Measurements from ENCODE around the gene CPD.
"Not testable (repeated sequence)": the region's sequence is repeated elsewhere in the genome, so short reads cannot be mapped to it uniquely, and the experiment has no call there.

The CPD gene

DNA sequence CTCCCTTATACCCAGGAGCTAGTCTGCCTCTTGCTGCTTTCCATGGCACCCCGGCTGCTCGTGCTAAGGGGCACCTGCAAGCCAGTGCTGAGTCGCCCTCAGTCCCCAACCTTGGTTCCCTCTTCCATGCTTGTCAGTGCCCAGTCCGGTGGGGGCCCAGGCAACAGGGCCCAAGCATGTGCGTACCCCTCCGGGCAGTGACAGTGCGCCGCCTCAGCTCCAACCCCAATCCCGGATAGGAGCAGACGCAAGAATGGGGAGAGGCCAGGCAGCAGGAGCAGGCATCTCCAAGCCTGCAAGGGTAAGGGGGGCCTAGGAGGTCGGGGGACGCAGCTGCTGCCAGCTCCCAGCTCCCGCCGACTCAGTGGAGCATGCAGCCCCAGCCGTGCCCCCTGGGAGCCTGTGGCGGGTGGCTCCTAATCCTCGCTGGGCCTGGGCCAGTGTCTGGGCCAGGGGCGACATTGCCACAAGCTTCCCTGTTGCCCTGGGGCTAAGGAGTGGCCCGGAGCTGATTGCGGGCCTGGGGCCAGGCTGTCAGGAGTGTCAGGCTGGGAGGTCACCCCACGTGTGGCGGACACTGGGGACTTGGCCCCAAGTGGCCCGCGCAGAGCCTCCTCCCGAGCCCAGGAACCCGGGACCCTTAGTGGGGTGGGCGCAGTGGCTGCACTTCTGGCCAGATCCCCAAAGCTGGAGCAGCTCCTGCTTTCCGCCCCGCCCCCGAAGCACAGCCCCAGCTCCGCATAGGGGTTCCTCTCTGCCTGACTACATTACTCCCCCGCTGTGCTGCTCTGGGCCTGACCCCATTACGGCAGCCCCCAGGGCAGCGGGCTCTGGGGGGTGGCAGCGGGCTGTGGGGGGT is 9.8 kb downstream of the CPD start:
- no peak for DNase-seq (ENCODE audit: low spot score)

DNA sequence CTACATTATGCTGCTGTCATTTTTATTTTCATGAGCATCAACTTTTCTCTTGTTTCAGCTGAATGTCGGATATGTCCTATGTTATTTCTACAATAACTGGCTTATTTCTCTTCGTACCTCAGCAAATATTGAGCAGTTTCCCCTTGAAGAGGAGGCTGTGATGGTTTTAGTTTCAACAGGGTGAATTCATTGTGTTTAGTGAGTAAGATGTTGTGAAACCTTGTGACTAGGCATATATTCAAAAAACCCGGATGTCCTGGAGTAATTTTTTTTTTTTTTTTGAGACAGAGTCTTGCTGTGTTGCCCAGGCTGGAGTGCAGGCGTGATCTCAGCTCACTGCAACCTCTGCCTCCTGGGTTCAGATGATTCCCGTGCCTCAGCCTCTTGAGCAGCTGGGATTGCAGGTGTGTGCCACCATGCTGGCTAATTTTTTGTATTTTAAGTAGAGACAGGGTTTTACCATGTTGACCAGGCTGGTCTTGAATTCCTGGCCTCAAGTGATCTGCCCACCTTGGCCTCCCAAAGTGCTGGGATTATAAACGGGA is 11.1 kb downstream of the CPD start:
- DNase-seq (ENCODE audit: low spot score) = no peak

DNA sequence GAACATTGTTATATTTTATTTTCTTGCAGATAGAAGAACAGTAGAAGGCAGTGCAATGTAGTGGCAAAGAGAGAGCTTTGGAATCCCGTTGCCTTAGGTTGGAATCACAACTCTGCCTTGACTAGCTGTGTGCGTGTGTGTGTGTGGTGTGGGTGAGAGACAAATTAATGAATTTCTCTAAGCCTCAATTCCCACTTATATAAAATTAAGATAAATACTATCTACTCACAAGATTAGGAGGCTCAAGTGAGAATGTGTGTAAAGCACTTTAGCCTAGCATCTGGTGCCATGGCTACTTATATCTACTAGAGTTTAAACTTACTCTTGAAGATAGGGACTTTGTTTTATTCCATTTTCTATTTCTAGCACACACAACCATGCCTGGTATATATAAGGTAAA is 12.8 kb downstream of the CPD start:
- no peak for DNase-seq (ENCODE audit: low spot score)

DNA sequence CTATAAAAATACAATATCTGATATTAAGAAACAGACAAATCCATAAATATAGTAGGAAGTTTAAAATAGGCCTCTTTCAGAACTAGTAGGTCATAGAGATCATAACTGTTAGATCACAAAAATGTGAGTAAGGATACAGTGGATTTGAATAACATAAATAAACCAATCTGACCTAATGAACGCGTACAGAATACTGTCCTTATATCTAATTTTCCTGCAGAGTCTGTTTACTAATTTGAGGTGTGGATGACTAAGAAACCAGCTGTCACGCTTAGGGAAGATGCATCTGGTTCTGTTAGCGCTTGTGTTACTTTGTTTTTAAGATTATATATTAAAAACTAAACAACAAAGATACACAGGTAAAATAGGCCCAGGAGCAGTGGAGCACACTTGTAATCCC is 14.8 kb downstream of the CPD start:
- no peak for DNase-seq (ENCODE audit: low spot score)

DNA sequence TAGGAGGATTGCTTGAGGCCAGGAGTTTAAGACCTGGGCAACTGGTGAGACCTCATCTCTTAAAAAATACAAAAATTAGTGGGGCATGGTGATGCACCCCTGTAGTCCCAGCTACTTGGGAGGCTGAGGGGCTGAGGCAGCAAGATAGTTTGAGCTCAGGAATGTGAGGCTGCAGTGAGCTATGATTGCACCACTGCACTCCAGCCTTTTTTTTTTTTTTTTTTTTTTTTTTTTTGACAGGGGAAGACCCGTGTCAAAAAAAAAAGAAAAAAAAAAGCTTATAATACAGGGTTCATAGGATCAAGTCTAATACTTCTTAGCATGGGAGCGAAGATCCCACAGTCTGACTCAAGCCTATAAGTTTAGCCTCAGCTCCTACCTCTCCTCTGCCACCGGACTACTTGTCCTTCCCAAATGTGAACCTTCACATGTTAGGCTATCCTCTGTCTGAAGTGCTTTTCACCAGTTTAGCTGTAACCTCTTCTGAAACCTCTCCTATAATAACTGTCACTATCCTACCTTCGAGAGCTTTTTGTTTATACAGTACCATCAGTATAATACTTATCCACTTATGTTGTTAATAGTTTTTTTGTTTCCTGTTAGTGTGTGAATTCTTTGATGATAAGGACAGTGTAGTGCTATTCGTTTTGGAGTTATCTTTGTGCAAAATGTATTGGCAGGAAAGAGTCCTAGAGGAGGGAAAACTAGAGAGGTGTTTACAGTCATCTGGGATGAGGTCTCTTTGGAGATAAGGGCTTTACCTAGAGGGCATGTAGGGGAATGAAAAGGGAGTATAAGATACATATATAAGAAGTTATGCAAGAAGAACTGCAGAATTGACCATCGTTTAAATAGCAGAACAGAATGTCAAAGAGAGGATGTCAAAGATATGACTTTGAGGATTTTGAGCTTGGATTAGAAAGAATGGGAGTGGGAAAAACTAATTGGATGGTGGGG is 15.5 kb downstream of the CPD start:
- DNase-seq (ENCODE audit: low spot score) = no peak

DNA sequence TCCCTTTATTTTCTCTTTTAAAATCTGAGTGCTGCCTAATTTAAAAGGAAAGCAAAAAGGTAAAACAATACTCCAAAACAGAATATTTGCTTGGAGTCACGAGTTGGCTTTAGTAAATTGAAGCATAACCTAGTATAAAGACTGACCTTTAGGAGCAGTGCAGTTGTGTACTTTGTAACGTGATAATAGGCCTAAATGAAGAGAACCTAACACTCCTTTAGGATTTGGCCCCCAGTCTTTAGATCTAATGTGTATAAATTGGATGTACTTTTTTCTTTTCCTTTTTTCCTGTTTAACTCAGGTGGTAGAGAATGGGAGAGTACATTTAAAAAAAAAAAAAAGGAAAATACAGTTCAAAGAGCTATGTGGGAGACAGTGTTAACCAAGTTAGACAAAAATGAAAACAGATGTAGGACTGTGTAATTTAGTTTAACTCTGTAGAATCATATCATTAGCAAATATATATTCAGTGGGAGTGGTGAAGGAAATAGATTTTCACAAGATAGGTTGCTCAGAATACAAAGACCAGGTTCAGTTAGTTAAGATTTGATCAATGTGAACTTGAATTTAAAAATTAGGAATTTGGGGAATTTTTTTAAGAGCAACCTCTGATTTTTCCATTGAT is 16.8 kb downstream of the CPD start:
- DNase-seq (ENCODE audit: low spot score) = no peak

DNA sequence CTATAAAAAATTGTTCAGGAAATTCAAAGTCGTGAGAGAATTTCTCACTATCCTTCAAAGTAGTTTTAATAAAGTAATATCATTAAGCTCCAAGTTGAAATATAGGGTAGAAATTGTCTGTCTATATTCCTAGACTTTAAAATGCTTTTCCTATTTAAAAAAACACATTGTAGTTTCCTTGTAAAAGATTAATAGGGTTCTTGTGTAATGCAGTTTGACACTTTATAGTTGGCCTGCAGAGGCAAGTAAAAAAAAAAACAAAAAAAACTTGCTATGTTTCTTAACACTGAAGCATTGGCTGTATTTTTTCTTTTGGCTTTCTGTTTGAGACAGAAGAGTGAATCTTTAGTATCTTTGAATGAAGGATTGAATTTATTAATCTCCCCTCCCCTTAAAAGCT is 17.4 kb downstream of the CPD start:
- DNase-seq (ENCODE audit: low spot score) = no peak

DNA sequence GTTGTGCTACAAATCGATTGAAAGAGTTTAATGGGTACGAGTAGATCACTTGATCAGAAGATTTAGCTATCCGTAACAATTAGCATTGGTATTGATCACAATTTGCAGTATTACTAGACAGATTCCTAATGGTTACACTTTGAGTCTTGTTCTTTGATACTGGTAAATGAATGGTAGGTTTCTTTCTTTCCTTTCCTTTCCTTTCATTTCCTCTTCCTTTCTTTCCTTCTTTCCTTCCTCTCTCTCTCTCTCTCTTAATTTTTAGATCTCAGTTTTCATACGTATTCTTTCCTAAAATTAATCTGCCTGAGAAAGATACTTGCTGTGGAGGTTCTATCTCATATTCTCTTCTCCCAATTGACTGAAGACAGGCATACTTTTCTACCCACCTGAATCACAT is 17.9 kb downstream of the CPD start:
- DNase-seq (ENCODE audit: low spot score) = no peak

DNA sequence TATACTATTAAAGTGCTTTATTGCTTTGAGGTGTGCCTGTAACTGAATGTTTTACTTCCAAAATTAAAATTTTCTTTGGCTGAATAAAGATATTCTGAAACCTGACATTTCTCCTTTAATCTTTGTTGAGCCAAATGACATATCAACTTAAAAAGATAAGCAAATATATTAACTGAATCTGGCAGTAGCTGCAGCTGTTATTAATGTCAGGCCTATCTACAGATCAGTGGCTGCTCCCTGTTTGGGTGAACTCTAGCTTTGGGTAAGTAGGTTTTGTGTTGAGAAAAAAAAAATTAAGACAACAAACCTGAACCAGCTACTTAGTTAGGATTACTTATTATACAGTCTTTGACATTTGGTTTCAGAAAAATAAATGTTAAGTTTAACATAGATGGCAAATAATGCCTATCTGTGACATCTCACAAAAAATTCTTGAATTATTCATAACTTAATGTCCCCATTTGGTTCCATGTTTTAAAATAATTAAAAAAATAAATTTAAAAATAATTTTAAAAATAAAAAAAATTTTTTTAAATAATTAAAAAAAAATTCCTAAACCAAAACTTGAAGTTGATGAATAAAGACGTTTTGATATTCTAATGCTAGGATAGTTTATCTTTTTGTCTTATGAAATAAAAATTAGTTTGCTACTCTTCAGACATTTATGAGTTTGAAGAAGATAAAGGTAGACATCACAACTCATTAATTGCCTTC is 19.8 kb downstream of the CPD start:
- no peak for DNase-seq (ENCODE audit: low spot score)

DNA sequence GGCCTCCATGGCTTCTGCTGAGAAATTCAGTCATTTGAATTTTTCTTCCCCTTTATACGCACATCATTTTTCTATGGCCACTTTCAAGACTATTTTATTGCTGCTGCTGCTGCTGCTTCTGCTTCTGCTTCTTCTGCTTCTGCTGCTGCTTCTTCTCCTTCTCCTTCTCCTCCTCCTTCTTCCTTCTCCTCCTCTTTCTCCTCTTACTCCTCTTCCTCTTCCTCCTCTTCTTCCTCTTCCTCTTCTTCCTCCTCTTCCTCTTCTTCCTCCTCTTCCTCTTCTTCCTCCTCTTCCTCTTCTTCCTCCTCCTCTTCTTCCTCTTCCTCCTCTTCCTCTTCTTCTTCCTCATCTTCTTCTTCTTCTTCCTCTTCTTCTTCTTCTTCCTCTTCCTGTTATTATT is 22.4 kb downstream of the CPD start:
- DNase-seq (ENCODE audit: low spot score) = no peak

DNA sequence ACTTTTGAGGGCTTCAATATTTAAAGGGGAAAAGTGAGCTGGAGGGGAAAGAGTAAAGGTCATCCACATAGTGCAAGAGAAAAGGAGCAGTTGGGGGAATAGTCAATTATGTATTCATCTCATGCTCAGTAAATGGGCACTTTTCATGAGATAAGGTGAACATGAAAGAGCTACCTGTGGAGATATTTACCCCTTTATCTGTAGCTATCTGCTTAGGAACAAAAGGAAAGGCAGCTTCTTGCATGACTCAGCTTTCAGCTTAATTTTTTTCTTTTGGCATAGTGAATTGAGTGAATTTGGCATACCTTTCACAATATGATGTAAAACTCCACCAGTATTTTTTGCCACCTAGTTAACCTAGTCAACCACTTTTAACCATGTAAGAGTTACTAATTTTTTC is 26.4 kb downstream of the CPD start:
- no peak for DNase-seq (ENCODE audit: low spot score)

DNA sequence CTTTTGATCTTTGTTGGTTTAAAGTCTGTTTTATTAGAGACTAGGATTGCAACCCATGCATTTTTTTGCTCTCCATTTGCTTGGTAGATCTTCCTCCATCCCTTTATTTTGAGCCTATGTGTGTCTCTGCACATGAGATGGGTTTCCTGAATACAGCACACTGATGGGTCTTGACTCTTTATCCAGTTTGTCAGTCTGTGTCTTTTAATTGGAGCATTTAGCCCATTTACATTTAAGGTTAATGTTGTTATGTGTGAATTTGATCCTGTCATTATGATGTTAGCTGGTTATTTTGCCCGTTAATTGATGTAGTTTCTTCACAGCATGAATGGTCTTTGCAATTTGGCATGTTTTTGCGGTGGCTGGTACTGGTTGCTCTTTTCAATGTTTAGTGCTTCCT is 31.9 kb downstream of the CPD start:
- not testable (repeated sequence) for DNase-seq (ENCODE audit: low spot score)

DNA sequence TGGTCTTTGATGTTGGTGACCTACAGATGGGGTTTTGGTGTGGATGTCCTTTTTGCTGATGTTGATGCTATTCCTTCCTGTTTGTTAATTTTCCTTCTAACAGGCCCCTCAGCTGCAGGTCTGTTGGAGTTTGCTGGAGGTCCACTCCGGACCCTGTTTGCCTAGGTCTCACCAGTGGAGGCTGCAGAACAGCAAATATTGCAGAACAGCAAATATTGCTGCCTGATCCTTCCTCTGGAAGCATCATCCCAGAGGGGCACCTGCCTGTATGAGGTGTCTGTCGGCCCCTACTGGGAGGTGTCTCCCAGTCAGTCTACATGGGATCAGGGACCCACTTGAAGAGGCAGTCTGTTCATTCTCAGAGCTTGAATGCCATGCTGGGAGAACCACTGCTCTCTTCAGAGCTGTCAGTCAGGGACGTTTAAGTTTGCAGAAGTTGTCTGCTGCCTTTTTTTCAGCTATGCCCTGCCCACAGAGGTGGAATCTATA is 33.3 kb downstream of the CPD start:
- not testable (repeated sequence) for DNase-seq (ENCODE audit: low spot score)

DNA sequence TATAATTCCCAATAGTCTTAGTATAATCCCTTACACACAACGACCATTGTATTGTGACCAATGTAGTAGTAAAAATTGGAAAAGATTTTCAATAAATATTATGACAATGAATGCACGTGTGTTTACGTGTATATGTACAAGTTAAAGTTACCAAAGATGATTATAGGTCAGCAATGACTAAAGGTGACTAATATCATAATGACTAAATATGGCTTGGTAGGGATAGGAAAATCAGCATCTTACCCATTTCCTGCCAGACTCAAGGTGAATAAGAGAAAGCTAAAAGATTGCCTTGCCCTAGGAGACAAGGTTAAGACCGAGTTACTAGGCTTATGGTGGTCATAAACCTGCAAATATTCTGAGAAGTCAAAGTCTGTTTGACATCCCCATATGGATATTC is 34.4 kb downstream of the CPD start:
- no peak for DNase-seq (ENCODE audit: low spot score)

DNA sequence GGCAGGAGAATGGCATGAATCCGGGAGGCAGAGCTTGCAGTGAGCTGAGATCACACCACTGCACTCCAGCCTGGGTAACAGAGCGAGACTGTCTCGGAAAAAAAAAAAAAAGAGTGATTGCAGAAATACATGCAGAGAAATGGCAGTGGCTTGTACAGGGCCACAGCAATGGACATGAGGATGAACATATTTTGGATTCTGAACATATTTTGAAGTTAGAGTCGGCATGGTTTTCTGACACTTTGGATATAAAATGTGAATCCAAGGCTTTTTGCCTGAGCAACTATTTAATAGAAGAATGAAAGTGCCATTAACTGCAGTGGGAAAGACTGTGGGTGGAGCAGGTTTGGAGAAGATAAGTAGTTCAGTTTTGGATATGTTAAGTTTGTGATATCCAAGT is 35.8 kb downstream of the CPD start:
- no peak for DNase-seq (ENCODE audit: low spot score)

DNA sequence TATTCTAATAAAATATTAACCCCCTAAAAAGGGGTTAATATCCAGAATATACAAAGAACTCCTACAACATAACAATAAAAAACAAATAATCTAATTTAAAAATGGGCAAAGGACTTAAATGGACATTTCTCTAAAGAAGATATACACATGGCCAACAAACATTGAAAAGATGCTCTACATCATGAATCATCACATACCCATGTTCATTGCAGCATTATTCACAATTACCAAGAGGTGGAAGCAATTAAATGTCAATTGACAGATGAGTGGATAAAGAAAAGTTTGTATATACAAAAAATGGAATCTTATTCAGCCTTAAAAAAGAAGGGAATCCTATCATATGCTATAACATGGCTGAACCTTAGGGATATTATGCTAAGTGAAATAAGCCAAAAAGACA is 36.8 kb downstream of the CPD start:
- no peak for DNase-seq (ENCODE audit: low spot score)

DNA sequence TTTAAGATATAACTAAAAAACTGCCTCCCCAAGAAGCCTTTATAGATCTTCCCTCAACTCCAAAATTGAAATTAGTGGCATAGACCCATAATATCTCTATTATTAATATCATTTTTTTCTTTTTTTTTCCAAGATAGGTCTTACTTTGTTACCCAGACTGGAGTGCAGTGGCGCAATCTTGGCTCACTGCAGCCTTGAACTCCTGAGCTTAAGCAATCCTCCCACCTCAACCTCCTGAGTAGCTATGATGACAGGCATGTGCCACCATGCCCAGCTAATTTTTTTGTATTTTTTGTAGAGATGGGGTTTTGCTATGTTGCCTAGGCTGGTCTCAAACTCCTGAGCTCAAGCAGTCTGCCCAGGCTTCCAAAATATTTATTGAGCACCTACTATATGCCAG is 39.3 kb downstream of the CPD start:
- DNase-seq (ENCODE audit: low spot score) = not testable (repeated sequence)

DNA sequence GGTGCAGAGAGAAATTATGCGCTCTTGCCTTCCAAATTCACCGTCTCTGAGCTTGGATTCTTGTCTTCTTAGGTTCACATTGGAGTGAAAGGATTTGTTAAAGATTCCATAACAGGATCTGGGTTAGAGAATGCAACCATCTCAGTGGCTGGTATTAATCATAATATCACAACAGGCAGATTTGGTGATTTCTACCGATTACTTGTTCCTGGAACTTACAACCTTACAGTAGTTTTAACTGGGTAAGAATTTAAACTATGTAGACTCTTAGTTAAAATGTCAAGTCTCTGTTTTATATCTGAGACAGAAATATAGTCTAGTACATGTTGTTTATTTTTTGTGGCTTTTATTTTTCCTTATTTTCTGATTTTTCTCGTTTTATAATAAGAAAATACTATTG is 42.9 kb downstream of the CPD start:
- DNase-seq (ENCODE audit: low spot score) = no peak

DNA sequence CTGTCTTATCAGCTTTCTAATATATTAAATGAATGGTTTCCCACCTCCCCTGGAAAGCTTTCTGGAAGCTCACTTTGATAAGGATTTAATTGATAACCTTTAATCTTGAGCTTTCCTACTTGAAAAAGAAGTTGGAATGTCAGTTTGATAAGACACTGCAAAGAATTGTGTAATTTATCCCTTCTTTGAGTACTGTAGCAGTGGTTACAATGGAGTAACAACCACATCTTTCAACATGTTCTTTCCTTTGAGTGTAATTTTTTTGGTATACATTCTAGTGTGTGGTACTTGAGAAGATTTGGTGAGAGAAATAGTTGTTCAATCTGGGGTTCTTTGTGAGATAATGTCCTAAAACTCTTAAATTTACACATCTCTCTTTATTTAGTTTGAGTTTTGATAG is 43.4 kb downstream of the CPD start:
- DNase-seq (ENCODE audit: low spot score) = no peak

DNA sequence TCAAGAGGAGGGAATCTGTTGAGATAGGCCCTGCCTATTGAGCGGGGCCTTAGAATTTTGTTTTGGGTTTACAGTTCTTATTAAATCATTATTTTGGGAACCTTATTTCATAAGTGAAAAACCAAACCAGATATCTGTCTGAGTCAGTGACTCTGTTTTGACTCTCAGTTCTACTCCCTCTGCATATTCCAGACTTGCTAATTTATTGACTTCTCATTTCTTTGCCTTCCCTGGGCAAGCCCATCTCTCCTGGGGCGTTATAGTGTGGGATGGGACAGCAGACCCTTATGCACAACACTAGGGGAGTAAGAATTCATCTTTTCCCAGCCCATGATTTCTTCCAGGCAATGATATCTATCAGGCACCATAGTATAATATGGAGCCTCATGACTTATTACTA is 45.7 kb downstream of the CPD start:
- no peak for DNase-seq (ENCODE audit: low spot score)

DNA sequence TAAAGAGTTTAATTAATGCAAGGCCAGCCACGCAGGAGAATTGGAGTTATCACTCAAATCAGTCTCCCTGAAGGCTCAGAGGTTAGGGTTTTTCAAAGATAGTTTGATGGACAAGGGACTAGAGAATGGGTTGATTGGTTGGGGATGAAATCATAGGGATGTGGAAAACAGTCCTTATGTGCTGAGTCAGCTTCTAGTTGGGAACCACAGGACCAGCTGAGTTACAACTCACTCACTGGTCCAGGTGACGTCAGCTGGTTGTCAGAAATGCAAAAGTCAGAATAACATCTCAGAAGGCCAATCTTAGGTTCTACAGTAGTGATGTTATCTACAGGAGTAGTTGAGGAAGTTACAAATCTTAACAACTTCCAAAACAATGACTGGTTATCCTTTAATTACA is 47.6 kb downstream of the CPD start:
- DNase-seq (ENCODE audit: low spot score) = no peak

DNA sequence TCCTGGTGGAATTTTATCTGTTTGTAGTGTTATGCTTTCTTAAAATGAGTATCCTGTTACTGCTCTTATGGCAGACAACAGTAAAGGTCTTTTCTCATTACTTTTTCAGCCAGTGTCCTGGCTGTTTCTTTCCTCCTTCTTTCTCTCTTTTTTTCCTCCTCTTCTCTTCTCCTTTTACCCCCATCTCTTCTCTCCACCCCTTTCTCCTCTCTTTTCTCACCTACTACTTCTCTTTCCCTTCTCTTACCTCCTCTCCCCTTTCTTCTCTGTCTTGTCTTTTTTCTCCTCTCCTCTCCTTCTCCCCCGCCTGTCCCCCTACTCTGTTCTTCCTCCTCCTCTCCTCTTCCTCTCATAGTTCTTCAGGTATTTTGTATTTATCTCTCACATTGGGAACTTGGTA is 48.9 kb downstream of the CPD start:
- no peak for DNase-seq (ENCODE audit: low spot score)

All from hepatic stellate cell (primary cell).